IMR-90 (cell line): ENCODE data around the gene ZNF236. TPM values are rescaled to one million over a fixed set of nuclear protein-coding genes. Genes with fewer than 3 reads are reported as not detected.

Source experiments
- ATAC-seq: fragments of 200-7000 bp; cut with Tn5 transposase; 2 replicates; pipeline ENCODE4 v1.9.1; 2020; ENCODE audit warnings: low read depth, mild to moderate bottlenecking, moderate library complexity
- BruUV-seq: library from RNA; stranded (reverse); fragments of 400-500 nt; replicated peaks from 2 replicates; lab custom pipeline; 2021; lab: Mats Ljungman, UMichigan
- CTCF ChIA-PET: fragments of 300-600 bp; formaldehyde crosslinking; extraction: SDS; loops from one replicate; lab custom pipeline; 2021; ENCODE audit warnings: antibody characterized with exemption; lab: Yijun Ruan, JAX
- POLR2A ChIA-PET: fragments of 300-600 bp; sonication (Branson Sonifier 250); formaldehyde crosslinking; loops from one replicate; lab custom pipeline; 2022; ENCODE audit warnings: antibody characterized with exemption; ENCODE audit not compliant: unreplicated experiment; lab: Charles Lee
- DNase-seq: peaks from one replicate; pipeline ENCODE4 v3.0.0; 2013
- H2AFZ ChIP-seq: replicated peaks from 2 replicates; pipeline ENCODE3; 2013; ENCODE audit warnings: low read length, mild to moderate bottlenecking; ENCODE audit not compliant: poor library complexity
- H2AK5ac ChIP-seq: 2 replicates; pipeline ENCODE4 v1.6.1; 2013; ENCODE audit warnings: low read depth, low read length, inconsistent platforms
- H2AK9ac ChIP-seq: replicated peaks from 2 replicates; pipeline ENCODE3; 2013; ENCODE audit warnings: mild to moderate bottlenecking, low read depth, low read length, moderate library complexity; ENCODE audit not compliant: poor library complexity
- H2BK120ac ChIP-seq: 2 replicates; pipeline ENCODE4 v1.6.1; 2013; ENCODE audit warnings: low read depth, low read length, inconsistent platforms
- H2BK15ac ChIP-seq: 3 replicates; pipeline ENCODE4 v1.6.1; 2013; ENCODE audit warnings: low read depth, low read length, inconsistent platforms
- H2BK20ac ChIP-seq: 2 replicates; pipeline ENCODE4 v1.6.1; 2013; ENCODE audit warnings: low read depth, mild to moderate bottlenecking, inconsistent platforms, low read length, moderate library complexity
- H2BK5ac ChIP-seq: 2 replicates; pipeline ENCODE4 v1.6.1; 2013; ENCODE audit warnings: mild to moderate bottlenecking, low read depth, low read length, inconsistent platforms; ENCODE audit not compliant: poor library complexity, severe bottlenecking
- H3K14ac ChIP-seq: replicated peaks from 2 replicates; pipeline ENCODE4 v1.6.1; 2013; ENCODE audit warnings: low read depth, low read length, inconsistent platforms
- H3K18ac ChIP-seq: 2 replicates; pipeline ENCODE4 v1.6.1; 2013; ENCODE audit warnings: low read depth, low read length, control low read depth
- H3K23ac ChIP-seq: 2 replicates; pipeline ENCODE4 v1.6.1; 2013; ENCODE audit warnings: low read depth, low read length, inconsistent platforms
- H3K27ac ChIP-seq: 2 replicates; pipeline ENCODE4 v1.5.1; 2013; ENCODE audit warnings: mild to moderate bottlenecking, control low read depth, low read length; ENCODE audit not compliant: insufficient read depth
- H3K27me3 ChIP-seq: 2 replicates; pipeline ENCODE4 v1.6.1; 2013; ENCODE audit warnings: low read length; ENCODE audit not compliant: control insufficient read depth, insufficient read depth
- H3K36me3 ChIP-seq: 2 replicates; pipeline ENCODE4 v1.6.1; 2013; ENCODE audit warnings: low read length, mixed read lengths; ENCODE audit not compliant: control insufficient read depth, insufficient read depth
- H3K4ac ChIP-seq: 2 replicates; pipeline ENCODE4 v1.6.1; 2013; ENCODE audit warnings: low read depth, low read length, inconsistent platforms
- H3K4me1 ChIP-seq: 2 replicates; pipeline ENCODE4 v1.6.1; 2013; ENCODE audit warnings: low read length, mixed read lengths; ENCODE audit not compliant: control insufficient read depth, insufficient read depth
- H3K4me2 ChIP-seq: 2 replicates; pipeline ENCODE4 v1.6.1; 2013; ENCODE audit warnings: low read depth, mild to moderate bottlenecking, control low read depth, low read length, moderate library complexity
- H3K4me3 ChIP-seq: 2 replicates; pipeline ENCODE4 v1.5.1; 2013; ENCODE audit warnings: low read depth, mild to moderate bottlenecking, control low read depth, low read length, moderate library complexity; ENCODE audit not compliant: insufficient read depth
- H3K56ac ChIP-seq: 2 replicates; pipeline ENCODE4 v1.6.1; 2013; ENCODE audit warnings: low read length, inconsistent platforms; ENCODE audit not compliant: insufficient read depth; ENCODE audit errors: extremely low read depth
- H3K79me1 ChIP-seq, 2 experiments: 2 replicates each; pipeline ENCODE4 v1.6.1; 2013; ENCODE audit warnings: low read length in 2 of 2, inconsistent platforms in 1 of 2, low read depth in 1 of 2
- H3K9ac ChIP-seq: 2 replicates; pipeline ENCODE4 v1.6.1; 2013; ENCODE audit warnings: low read depth, low read length, control low read depth
- H3K9me1 ChIP-seq: 2 replicates; pipeline ENCODE4 v1.6.1; 2013; ENCODE audit warnings: low read length, inconsistent platforms; ENCODE audit not compliant: insufficient read depth
- H3K9me3 ChIP-seq: 2 replicates; pipeline ENCODE4 v1.6.1; 2013; ENCODE audit warnings: low read length; ENCODE audit not compliant: control insufficient read depth, insufficient read depth
- H4K20me1 ChIP-seq: 2 replicates; pipeline ENCODE4 v1.6.1; 2013; ENCODE audit warnings: low read length, inconsistent platforms; ENCODE audit not compliant: insufficient read depth
- H4K5ac ChIP-seq: 2 replicates; pipeline ENCODE4 v1.6.1; 2013; ENCODE audit warnings: mild to moderate bottlenecking, low read depth, low read length, control low read depth
- H4K8ac ChIP-seq, 2 experiments: 2 replicates each; pipeline ENCODE4 v1.6.1; 2013; ENCODE audit warnings: low read depth in 2 of 2, low read length in 2 of 2, control low read depth in 1 of 2, inconsistent platforms in 1 of 2
- H4K91ac ChIP-seq: 2 replicates; pipeline ENCODE4 v1.6.1; 2013; ENCODE audit warnings: low read depth, low read length, inconsistent platforms; ENCODE audit not compliant: insufficient read depth
- CHD1 ChIP-seq: IDR thresholded peaks from 2 replicates; pipeline ENCODE4 v1.6.1; 2012; ENCODE audit warnings: low read depth, low read length, improper control_type of control experiment
- CTCF ChIP-seq: conservative IDR thresholded peaks from 2 replicates; pipeline ENCODE4 v1.5.1; 2012; ENCODE audit warnings: mild to moderate bottlenecking, low read depth, low read length, improper control_type of control experiment
- FOS ChIP-seq: fragments of 150-350 bp; IDR thresholded peaks from 2 replicates; pipeline ENCODE4 v1.6.1; 2016; ENCODE audit warnings: low read depth, low read length
- MAFK ChIP-seq: IDR thresholded peaks from 2 replicates; pipeline ENCODE4 v1.6.1; 2012; ENCODE audit warnings: low read depth, low read length, improper control_type of control experiment
- MAZ ChIP-seq: IDR thresholded peaks from 2 replicates; pipeline ENCODE4 v1.6.1; 2012; ENCODE audit warnings: low read depth, mild to moderate bottlenecking, low read length, improper control_type of control experiment, moderate library complexity, borderline replicate concordance
- NFE2L2 ChIP-seq: fragments of 150-350 bp; IDR thresholded peaks from 2 replicates; pipeline ENCODE4 v1.6.1; 2016; ENCODE audit warnings: low read depth, mild to moderate bottlenecking, low read length
- POLR2A ChIP-seq: IDR thresholded peaks from 2 replicates; pipeline ENCODE4 v1.6.1; 2012; ENCODE audit warnings: mild to moderate bottlenecking, low read depth, low read length
- RFX5 ChIP-seq: IDR thresholded peaks from 2 replicates; pipeline ENCODE4 v1.8.0; 2012; ENCODE audit warnings: low read depth, mild to moderate bottlenecking, low read length, moderate library complexity
- SMC3 ChIP-seq: fragments of 150-350 bp; IDR thresholded peaks from 2 replicates; pipeline ENCODE4 v1.6.1; 2016; ENCODE audit warnings: low read depth, mild to moderate bottlenecking, antibody characterized with exemption, low read length, moderate library complexity
- USF2 ChIP-seq: fragments of 150-350 bp; IDR thresholded peaks from 2 replicates; pipeline ENCODE4 v1.6.1; 2017; ENCODE audit warnings: mild to moderate bottlenecking, antibody characterized with exemption, low read length, low read depth
- WGBS, 2 experiments: methylation state at CpG; one replicate each; pipeline versions ENCODE4 v1.1.5 to v1.1.7; 2013; ENCODE audit warnings: missing lambda C conversion rate in 2 of 2; ENCODE audit not compliant: insufficient read length in 1 of 2; ENCODE audit errors: extremely low coverage in 2 of 2; 5-methylcytosine and 5-hydroxymethylcytosine counted together
- dilution Hi-C: fragments of 300-500 bp; cut with HindIII; formaldehyde crosslinking; loops from one replicate; pipeline ENCODE4 v1.14.3; 2018; ENCODE audit warnings: low sequenced_read_pairs; ENCODE audit not compliant: unreplicated experiment
- in situ Hi-C: fragments of 300-500 bp; cut with MboI; formaldehyde crosslinking; loops from 3 replicates; pipeline ENCODE4 v1.14.3; 2019; ENCODE audit warnings: low sequenced_read_pairs, inconsistent platforms, mixed read lengths
- intact Hi-C: fragments of 100-400 bp; cut with micrococcal nuclease; formaldehyde crosslinking; loops from 2 replicates; pipeline ENCODE4 v1.10.0; 2022
- polyA plus RNA-seq, 3 experiments: library from polyadenylated mRNA; depleted of rRNA; stranded (reverse); fragments of >200 nt; gene quantifications; 2 replicates each; pipeline ENCODE4 v1.2.3, GENCODE V29; 2012; ENCODE audit warnings: low replicate concordance in 1 of 3
- total RNA-seq: library from RNA; depleted of rRNA; stranded (reverse); fragments of >200 nt; gene quantifications from 2 replicates; pipeline ENCODE4 v1.2.3, GENCODE V29; 2012
- TF ChIP-seq, protein P1 (sequence below): fragments of 150-350 bp; IDR thresholded peaks from 2 replicates; pipeline ENCODE4 v1.6.1; 2016; ENCODE audit warnings: low read depth, mild to moderate bottlenecking, low read length, moderate library complexity, borderline replicate concordance

Gene ZNF236
- total and polyA plus RNA-seq, 2 of the 4 experiments (the other 2 are of a cell fraction): 3.6 to 9.7 TPM

DNA sequence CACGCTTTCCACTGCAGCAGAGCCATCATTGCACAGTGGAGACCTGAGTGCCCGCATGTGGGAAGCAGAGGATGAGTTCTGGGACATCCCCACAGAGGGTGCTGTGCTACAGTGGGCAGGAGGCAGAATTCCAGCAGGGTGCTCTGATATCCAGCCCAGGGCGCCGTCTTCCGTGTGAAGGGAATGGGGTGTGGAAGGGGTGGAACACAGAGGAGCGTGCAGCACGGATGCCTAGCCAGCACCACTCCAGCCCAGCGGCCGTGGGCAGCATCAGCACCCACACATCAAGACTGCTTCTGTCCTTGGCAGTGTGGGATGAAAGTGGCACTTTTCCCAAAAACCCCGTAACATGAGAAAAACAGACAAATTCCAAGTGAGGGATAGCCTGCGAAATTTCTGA is 134.3 kb downstream of the ZNF236 start:
- dilution Hi-C loops: no loop called here
- Histone ChIP-seq H2BK5ac (no peak overlapping the region), H2BK120ac (no peak overlapping the region), H3K4me3 (no peak overlapping the region), H3K23ac (no peak overlapping the region), H4K91ac (no peak overlapping the region), H3K27ac (no peak overlapping the region), H3K18ac (no peak overlapping the region), H3K79me1 (no peaks in the 10 kb centered on the region), H3K36me3 (peaks cover 41% of the 10 kb centered on the region), H2AK5ac (no peak overlapping the region), H3K27me3 (no peaks in the 10 kb centered on the region), H3K4me2 (no peak overlapping the region), H3K14ac (no peak overlapping the region), H3K9ac (no peak overlapping the region), H2BK15ac (no peak overlapping the region), H2BK20ac (no peak overlapping the region), H4K5ac (no peak overlapping the region), H3K9me3 (no peaks in the 10 kb centered on the region), H2AFZ (no peak overlapping the region), H4K8ac (no peak overlapping the region), H4K20me1 (no peaks in the 10 kb centered on the region), H2AK9ac (no peak overlapping the region), H3K56ac (no peak overlapping the region), H3K4ac (no peak overlapping the region), H3K4me1 (no peaks in the 10 kb centered on the region; the same call in 1 of the 2 replicates), H3K9me1 (peaks cover 7% of the 10 kb centered on the region)
- intact Hi-C loops: no loop called here
- POLR2A ChIA-PET: no interaction called here
- in situ Hi-C loops: no loop called here
- no peak for ATAC-seq
- no peak for DNase-seq
- no TSS peak for BruUV-seq
- CTCF ChIA-PET: no interaction called here
- TF ChIP-seq POLR2A (no peak), CTCF (no peak), NFE2L2 (no peak), MAZ (no peak), FOS (no peak), CHD1 (no peak), RFX5 (no peak), MAFK (no peak), USF2 (no peak), SMC3 (no peak)
- TF ChIP-seq, protein P1, sequence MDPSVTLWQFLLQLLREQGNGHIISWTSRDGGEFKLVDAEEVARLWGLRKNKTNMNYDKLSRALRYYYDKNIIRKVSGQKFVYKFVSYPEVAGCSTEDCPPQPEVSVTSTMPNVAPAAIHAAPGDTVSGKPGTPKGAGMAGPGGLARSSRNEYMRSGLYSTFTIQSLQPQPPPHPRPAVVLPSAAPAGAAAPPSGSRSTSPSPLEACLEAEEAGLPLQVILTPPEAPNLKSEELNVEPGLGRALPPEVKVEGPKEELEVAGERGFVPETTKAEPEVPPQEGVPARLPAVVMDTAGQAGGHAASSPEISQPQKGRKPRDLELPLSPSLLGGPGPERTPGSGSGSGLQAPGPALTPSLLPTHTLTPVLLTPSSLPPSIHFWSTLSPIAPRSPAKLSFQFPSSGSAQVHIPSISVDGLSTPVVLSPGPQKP: no peak
- WGBS, 2 experiments: 80% methylated on average over 1 of the region's 11 CpGs; no CpG with 5 or more reads in 1 of the 2 experiments
